Loucy (cell line): ENCODE data around the gene CHI3L1.

Experiments used
- EZH2phosphoT487 ChIP-seq: fragments of 200-600 bp; IDR thresholded peaks from 2 replicates; pipeline ENCODE4 v1.6.1; 2018; ENCODE audit warnings: antibody characterized with exemption, mild to moderate bottlenecking, moderate library complexity, borderline replicate concordance
- TF ChIP-seq, protein P1 (sequence below): fragments of 200-600 bp; sonication (generic); conservative IDR thresholded peaks from 2 replicates; pipeline ENCODE4 v1.5.1; 2014; ENCODE audit warnings: mild to moderate bottlenecking, antibody characterized with exemption, low read length

DNA sequence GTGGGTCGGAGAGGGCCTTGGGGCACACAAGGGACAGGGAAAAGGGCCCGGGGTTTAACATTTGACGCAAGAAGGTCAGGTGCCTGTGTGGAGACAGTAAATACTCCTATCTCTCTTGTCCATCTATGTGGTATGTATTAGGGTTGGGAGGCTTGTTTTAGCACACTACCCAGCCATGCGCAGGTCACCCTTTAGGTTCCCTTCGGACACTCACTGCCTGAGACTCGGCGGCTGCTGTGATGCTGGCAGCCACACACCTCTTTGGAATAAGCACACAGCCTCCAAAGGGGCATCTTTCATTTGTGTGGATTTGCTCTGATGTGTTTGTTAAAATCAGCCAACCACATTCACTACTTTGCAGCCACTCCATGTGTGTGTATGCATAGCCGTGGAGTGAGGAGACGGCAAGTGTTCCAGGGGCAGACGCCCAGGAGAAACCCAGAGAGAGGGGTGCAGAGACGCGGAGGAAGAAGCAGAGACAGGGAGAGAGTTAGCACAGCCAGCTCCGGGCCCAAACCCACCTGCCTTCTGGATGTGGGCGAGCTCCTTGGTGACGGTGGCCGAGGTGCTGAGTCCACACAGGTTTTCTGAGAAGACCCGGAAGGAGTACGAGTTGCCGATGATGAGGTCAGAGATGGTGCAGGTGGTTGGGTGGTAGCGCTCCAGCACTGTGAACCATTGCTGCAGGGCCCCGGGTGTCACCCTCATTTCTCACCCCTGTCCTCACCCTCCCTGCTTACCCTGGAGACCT, 16.6 kb downstream of the CHI3L1 start:
- TF ChIP-seq, protein P1, sequence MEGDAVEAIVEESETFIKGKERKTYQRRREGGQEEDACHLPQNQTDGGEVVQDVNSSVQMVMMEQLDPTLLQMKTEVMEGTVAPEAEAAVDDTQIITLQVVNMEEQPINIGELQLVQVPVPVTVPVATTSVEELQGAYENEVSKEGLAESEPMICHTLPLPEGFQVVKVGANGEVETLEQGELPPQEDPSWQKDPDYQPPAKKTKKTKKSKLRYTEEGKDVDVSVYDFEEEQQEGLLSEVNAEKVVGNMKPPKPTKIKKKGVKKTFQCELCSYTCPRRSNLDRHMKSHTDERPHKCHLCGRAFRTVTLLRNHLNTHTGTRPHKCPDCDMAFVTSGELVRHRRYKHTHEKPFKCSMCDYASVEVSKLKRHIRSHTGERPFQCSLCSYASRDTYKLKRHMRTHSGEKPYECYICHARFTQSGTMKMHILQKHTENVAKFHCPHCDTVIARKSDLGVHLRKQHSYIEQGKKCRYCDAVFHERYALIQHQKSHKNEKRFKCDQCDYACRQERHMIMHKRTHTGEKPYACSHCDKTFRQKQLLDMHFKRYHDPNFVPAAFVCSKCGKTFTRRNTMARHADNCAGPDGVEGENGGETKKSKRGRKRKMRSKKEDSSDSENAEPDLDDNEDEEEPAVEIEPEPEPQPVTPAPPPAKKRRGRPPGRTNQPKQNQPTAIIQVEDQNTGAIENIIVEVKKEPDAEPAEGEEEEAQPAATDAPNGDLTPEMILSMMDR = no peak
- TF ChIP-seq EZH2phosphoT487 = no peak
